Activated CD4-positive, alpha-beta memory T cell treated with anti-CD3 and anti-CD28 coated beads for 36 hours (primary cell): ENCODE data around the gene USF3. TPM values are rescaled to one million over a fixed set of nuclear protein-coding genes. Genes with fewer than 3 reads are reported as not detected.

ENCODE experiments used
- CTCF ChIA-PET: fragments of 350-600 bp; sonication (Branson Sonifier 250); formaldehyde crosslinking; loops from one replicate; lab custom pipeline; 2021; ENCODE audit warnings: antibody characterized with exemption, inconsistent platforms; lab: Charles Lee
- POLR2A ChIA-PET: fragments of 350-600 bp; sonication (Branson Sonifier 250); formaldehyde crosslinking; loops from one replicate; lab custom pipeline; 2021; ENCODE audit warnings: antibody characterized with exemption; lab: Charles Lee
- DNase-seq: peaks from one replicate; pipeline ENCODE4 v3.0.0-alpha.2; 2020
- H3K27ac Mint-ChIP-seq: one replicate; pipeline ENCODE4 v1.8.0; 2021; ENCODE audit warnings: mixed read lengths
- H3K27me3 Mint-ChIP-seq: one replicate; pipeline ENCODE4 v1.8.0; 2021; ENCODE audit warnings: mixed read lengths
- H3K36me3 Mint-ChIP-seq: one replicate; pipeline ENCODE4 v1.8.0; 2021; ENCODE audit warnings: mixed read lengths
- H3K4me1 Mint-ChIP-seq: one replicate; pipeline ENCODE4 v1.8.0; 2021; ENCODE audit warnings: low read depth, mixed read lengths
- H3K4me3 Mint-ChIP-seq: one replicate; pipeline ENCODE4 v1.8.0; 2021; ENCODE audit warnings: mild to moderate bottlenecking, mixed read lengths
- H3K9me3 Mint-ChIP-seq: one replicate; pipeline ENCODE4 v1.8.0; 2021; ENCODE audit warnings: mixed read lengths
- intact Hi-C: fragments of 100-400 bp; cut with micrococcal nuclease; formaldehyde crosslinking; loops from one replicate; pipeline ENCODE4 v1.15.1; 2023
- total RNA-seq, 2 experiments: library from RNA; stranded (reverse); gene quantifications; one replicate each; pipeline ENCODE4 v1.2.3, GENCODE V29; 2021

The USF3 gene, protein sequence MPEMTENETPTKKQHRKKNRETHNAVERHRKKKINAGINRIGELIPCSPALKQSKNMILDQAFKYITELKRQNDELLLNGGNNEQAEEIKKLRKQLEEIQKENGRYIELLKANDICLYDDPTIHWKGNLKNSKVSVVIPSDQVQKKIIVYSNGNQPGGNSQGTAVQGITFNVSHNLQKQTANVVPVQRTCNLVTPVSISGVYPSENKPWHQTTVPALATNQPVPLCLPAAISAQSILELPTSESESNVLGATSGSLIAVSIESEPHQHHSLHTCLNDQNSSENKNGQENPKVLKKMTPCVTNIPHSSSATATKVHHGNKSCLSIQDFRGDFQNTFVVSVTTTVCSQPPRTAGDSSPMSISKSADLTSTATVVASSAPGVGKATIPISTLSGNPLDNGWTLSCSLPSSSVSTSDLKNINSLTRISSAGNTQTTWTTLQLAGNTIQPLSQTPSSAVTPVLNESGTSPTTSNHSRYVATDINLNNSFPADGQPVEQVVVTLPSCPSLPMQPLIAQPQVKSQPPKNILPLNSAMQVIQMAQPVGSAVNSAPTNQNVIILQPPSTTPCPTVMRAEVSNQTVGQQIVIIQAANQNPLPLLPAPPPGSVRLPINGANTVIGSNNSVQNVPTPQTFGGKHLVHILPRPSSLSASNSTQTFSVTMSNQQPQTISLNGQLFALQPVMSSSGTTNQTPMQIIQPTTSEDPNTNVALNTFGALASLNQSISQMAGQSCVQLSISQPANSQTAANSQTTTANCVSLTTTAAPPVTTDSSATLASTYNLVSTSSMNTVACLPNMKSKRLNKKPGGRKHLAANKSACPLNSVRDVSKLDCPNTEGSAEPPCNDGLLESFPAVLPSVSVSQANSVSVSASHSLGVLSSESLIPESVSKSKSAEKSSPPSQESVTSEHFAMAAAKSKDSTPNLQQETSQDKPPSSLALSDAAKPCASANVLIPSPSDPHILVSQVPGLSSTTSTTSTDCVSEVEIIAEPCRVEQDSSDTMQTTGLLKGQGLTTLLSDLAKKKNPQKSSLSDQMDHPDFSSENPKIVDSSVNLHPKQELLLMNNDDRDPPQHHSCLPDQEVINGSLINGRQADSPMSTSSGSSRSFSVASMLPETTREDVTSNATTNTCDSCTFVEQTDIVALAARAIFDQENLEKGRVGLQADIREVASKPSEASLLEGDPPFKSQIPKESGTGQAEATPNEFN (N-terminal part only)
- 10 to 100 TPM; 11.7 to 12.2 TPM for total RNA-seq

DNA sequence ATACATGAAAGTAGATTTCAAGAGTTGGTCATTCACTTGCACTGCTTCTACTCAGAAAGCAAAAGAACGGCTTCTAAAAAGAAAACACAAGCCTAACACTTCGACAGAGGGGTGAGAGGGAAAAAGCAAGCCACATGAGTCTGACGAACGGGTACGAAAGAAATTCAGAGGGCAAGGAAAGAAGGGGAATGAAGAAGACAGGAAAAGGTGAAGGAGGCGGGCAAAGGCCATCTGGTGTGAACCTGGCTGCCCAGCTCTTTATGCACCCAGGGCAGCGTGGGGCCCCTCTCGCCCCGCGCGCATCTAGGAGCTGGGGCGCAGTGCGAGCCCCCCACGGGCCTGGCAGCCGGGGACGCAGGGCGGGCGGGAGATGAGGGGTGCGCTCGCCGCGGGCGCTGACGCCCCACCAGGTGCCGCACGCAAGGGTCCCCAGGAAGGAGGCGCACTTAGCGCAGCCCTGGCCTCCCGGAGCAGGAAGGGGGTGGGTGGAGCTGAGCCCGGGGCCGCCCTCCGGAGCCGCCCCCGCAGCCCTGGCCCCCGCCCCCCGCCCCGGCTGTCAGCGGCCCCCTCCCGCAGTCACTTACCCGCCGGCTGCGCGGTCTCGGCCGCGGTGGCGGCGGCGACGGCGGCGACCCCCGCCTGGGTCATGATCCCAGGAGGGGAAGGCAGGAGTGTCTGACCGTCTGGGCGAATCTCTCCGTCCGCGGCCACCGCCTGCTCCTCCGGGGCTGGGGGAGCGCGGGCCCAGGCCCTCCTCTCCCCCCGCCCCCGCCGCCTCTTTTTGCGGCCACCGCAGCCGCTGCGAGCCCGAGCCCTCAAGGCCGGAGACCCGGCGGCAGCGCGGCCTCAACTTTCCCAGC lies at the start of gene USF3:
Gene USF3, minus strand, starts transcription at position 857 of the 860 bp plus-strand sequence. CDS start 21,764 bp downstream, outside the sequence.
- ChIA-PET CTCF (interaction anchor here (0.6 to 2.0 kb wide), 3 partner anchors 40 to 633 kb away, joined by 3 to 8 read pairs (median 4); no protein-coding TSS in a partner anchor), POLR2A (interaction anchor here (0.9 to 3.1 kb wide), 4 partner anchors 9 to 181 kb away, joined by 3 to 12 read pairs (median 5); partner anchors contain the start of genes NAA50 and SPICE1)
- DNase-seq, result peak; percentile 86
- H3K27ac Mint-ChIP-seq, result peak within 1 kb of the TSS; percentile 84
- no peaks in the 10 kb centered on the region for H3K9me3 Mint-ChIP-seq
- H3K4me3 Mint-ChIP-seq, result peak within 1 kb of the TSS; percentile 96
- no peaks in the 10 kb centered on the region for H3K27me3 Mint-ChIP-seq
- no peaks in the 10 kb centered on the region for H3K36me3 Mint-ChIP-seq
- intact Hi-C loops, result loop anchor here (1.0 to 5.0 kb wide), 10 partner anchors 50 to 1451 kb away; partner anchors contain the start of genes CCDC191, NAA50, QTRT2 and SIDT1
- peaks cover 20% of the 10 kb centered on the region for H3K4me1 Mint-ChIP-seq

- no peaks in the 10 kb centered on the region for H3K9me3 Mint-ChIP-seq
- peak; percentile 97 for DNase-seq
- peaks cover 62% of the 10 kb centered on the region for H3K4me1 Mint-ChIP-seq
- peak within 1 kb of the TSS; percentile 91 for H3K4me3 Mint-ChIP-seq
- ChIA-PET CTCF (interaction anchor here (0.6 to 3.3 kb wide), 29 partner anchors 8 to 797 kb away, joined by 3 to 45 read pairs (median 4); partner anchors contain the start of genes GRAMD1C and USF3), POLR2A (interaction anchor here (1.1 to 3.2 kb wide), 8 partner anchors 10 to 727 kb away, joined by 3 to 13 read pairs (median 4); partner anchors contain the start of genes SPICE1 and USF3)
- no peaks in the 10 kb centered on the region for H3K27me3 Mint-ChIP-seq
- intact Hi-C loops, result loop anchor here (1.0 to 10.0 kb wide), 18 partner anchors 10 to 1604 kb away; partner anchors contain the start of genes CCDC191, GRAMD1C, QTRT2 and SIDT1
- H3K36me3 Mint-ChIP-seq, result peaks cover 18% of the 10 kb centered on the region
- peak within 1 kb of the TSS; percentile 100 for H3K27ac Mint-ChIP-seq
Observed at GRCh38 chr3:113745756-113746547, 49.5 kb upstream of the USF3 start, which contains the start of gene NAA50. NAA50 (minus strand) TSS chr3:113746249; CDS start chr3:113745949, 300 bp downstream.

- Mint-ChIP-seq H3K36me3 (peaks cover 18% of the 10 kb centered on the region), H3K27ac (peak overlapping the region; percentile 100), H3K4me3 (peak overlapping the region; percentile 91), H3K4me1 (peaks cover 64% of the 10 kb centered on the region), H3K9me3 (no peaks in the 10 kb centered on the region), H3K27me3 (no peaks in the 10 kb centered on the region)
- POLR2A ChIA-PET, result interaction anchor here (0.5 to 3.2 kb wide), 9 partner anchors 10 to 726 kb away, joined by 3 to 13 read pairs (median 4); partner anchors contain the start of genes SPICE1 and USF3
- CTCF ChIA-PET, result interaction anchor here (0.7 to 3.3 kb wide), 27 partner anchors 9 to 673 kb away, joined by 3 to 45 read pairs (median 4); partner anchors contain the start of gene USF3
- intact Hi-C loops, result loop anchor here (1.0 to 10.0 kb wide), 9 partner anchors 9 to 1603 kb away; partner anchors contain the start of genes SLC35A5 and SPICE1
- DNase-seq, result peak; percentile 89
Observed at GRCh38 chr3:113744941-113745755, 48.7 kb upstream of the USF3 start.

DNA sequence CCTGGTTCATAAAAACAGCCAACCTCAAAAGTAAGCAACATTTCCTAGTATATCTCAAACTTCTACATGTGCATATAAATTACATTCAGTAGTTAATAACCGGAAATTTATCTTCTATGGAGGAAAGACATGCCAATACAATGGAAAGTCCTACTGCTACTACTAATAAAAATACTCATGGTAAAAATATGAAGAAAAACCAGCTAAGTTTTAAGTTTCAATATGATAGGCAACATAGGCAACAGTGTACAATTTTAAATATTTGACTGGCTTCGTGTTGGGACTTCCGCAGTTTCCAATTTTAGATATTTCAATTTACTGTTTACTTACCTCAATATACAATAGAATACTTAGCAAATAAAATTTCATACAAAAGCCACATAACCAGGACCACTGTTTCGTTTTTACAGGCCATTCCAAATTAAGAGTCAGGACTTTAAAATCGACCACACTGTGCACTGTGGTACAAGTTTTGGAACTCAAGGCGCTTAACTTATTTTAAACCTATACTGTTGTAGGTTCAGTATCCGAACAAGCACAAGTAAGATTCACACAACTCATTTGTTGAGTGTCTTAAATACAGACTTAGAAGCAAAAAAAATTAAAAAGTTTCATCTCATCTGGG lies 46.7 kb upstream of the USF3 start:
- Mint-ChIP-seq H3K4me1 (peaks cover 53% of the 10 kb centered on the region), H3K4me3 (peak overlapping the region; percentile 91), H3K27me3 (no peaks in the 10 kb centered on the region), H3K36me3 (peaks cover 18% of the 10 kb centered on the region), H3K9me3 (no peaks in the 10 kb centered on the region), H3K27ac (no peak overlapping the region)
- CTCF ChIA-PET, result no interaction called here
- POLR2A ChIA-PET, result no interaction called here
- intact Hi-C loops, result loop anchor here (10.0 kb wide), 1 partner anchor 672 kb away; no protein-coding TSS in a partner anchor
- no peak for DNase-seq

GRCh38 chr3:113741620-113742019 lies 45.2 kb upstream of the USF3 start:
- no peak for DNase-seq
- Mint-ChIP-seq H3K27ac (no peak overlapping the region), H3K4me1 (peaks cover 60% of the 10 kb centered on the region), H3K4me3 (no peak overlapping the region), H3K9me3 (no peaks in the 10 kb centered on the region), H3K36me3 (peaks cover 18% of the 10 kb centered on the region), H3K27me3 (no peaks in the 10 kb centered on the region)
- intact Hi-C loops, result loop anchor here (10.0 kb wide), 1 partner anchor 673 kb away; no protein-coding TSS in a partner anchor
- ChIA-PET POLR2A (interaction anchor here (1.4 kb wide), 1 partner anchor 9 kb away, joined by 3 read pairs; no protein-coding TSS in a partner anchor), CTCF (interaction anchor here (0.8 to 2.9 kb wide), 4 partner anchors 14 to 172 kb away, joined by 3 to 7 read pairs (median 4); no protein-coding TSS in a partner anchor)

DNA sequence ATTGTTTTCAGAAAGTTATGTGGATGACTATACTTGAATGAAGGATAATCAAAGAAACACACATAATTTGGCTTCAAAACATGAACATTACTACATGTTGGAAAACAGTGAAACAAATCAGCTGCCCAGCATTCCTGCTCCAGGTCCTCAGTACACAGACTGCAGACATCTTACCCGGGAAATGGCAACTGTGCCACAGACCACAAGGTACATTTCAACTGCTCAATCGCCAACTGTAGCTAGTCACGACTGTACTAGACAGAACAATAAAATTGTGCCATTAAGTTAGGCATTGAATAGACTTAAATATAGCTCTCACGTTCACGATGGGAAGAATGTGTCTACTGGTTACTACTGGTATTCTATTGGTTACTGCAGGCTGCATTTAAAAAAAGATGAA lies 44.6 kb upstream of the USF3 start:
- H3K4me1 Mint-ChIP-seq, result peaks cover 60% of the 10 kb centered on the region
- H3K4me3 Mint-ChIP-seq, result no peak overlapping the region
- H3K27ac Mint-ChIP-seq, result no peak overlapping the region
- POLR2A ChIA-PET, result interaction anchor here (1.4 kb wide), 1 partner anchor 9 kb away, joined by 3 read pairs; no protein-coding TSS in a partner anchor
- H3K9me3 Mint-ChIP-seq, result no peaks in the 10 kb centered on the region
- intact Hi-C loops, result loop anchor here (10.0 kb wide), 1 partner anchor 674 kb away; no protein-coding TSS in a partner anchor
- DNase-seq, result no peak
- peaks cover 13% of the 10 kb centered on the region for H3K36me3 Mint-ChIP-seq
- CTCF ChIA-PET, result interaction anchor here (0.8 to 2.9 kb wide), 5 partner anchors 14 to 172 kb away, joined by 3 to 7 read pairs (median 4); partner anchors contain the start of gene GRAMD1C
- H3K27me3 Mint-ChIP-seq, result no peaks in the 10 kb centered on the region

- intact Hi-C loops, result loop anchor here (1.0 kb wide), 3 partner anchors 9 to 177 kb away; partner anchors contain the start of gene GRAMD1C
- ChIA-PET POLR2A (interaction anchor here (0.6 kb wide), 1 partner anchor 73 kb away, joined by 3 read pairs; no protein-coding TSS in a partner anchor), CTCF (interaction anchor here (0.6 to 3.2 kb wide), 30 partner anchors 9 to 554 kb away, joined by 3 to 45 read pairs (median 4); partner anchors contain the start of genes ATP6V1A, GRAMD1C, NAA50 and USF3)
- H3K4me3 Mint-ChIP-seq, result no peak overlapping the region
- peaks cover 2% of the 10 kb centered on the region for H3K36me3 Mint-ChIP-seq
- peak overlapping the region; percentile 15 for H3K27ac Mint-ChIP-seq
- H3K27me3 Mint-ChIP-seq, result no peaks in the 10 kb centered on the region
- DNase-seq, result peak; percentile 19
- peaks cover 50% of the 10 kb centered on the region for H3K4me1 Mint-ChIP-seq
- H3K9me3 Mint-ChIP-seq, result no peaks in the 10 kb centered on the region
Observed at GRCh38 chr3:113736548-113737089, 40.2 kb upstream of the USF3 start.

DNA sequence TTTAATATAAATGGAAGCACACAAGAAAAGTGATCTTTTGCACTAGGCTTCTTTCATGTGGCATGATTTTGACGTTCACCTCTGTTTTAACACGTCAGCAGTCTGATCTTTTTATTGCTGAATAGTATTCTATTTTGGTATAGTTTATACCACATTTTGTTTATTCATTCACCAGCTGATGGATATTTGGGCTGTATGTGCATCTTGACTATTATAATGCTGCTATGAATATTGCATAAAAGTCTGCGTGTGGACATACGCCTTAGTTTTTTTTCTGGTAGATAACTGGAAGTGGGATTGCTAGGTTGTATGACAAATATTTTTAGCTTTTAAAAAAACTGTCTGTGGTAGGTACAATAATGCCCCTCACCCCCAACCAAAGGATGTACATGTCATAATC lies 35.3 kb upstream of the USF3 start:
- Mint-ChIP-seq H3K27me3 (no peaks in the 10 kb centered on the region), H3K4me1 (peaks cover 25% of the 10 kb centered on the region), H3K4me3 (no peak overlapping the region), H3K27ac (no peak overlapping the region), H3K9me3 (no peaks in the 10 kb centered on the region), H3K36me3 (peaks cover 5% of the 10 kb centered on the region)
- ChIA-PET POLR2A (interaction anchor here (1.0 kb wide), 1 partner anchor 9 kb away, joined by 3 read pairs; no protein-coding TSS in a partner anchor), CTCF (no interaction called here)
- intact Hi-C loops, result no loop called here
- no peak for DNase-seq
